Measurements from ENCODE around the gene MED16.
"Not testable (repeated sequence)": the region's sequence is repeated elsewhere in the genome, so short reads cannot be mapped to it uniquely, and the experiment has no call there.

The MED16 gene

GRCh38 chr19:888581-889385, 4.2 kb downstream of the MED16 start:
- no peak for DNase-seq

- DNase-seq = no peak
These were observed 5.4 kb downstream of the MED16 start for GRCh38 chr19:887599-887998.

- no peak for DNase-seq
These were observed 5.9 kb downstream of the MED16 start for GRCh38 chr19:887072-887471.

- DNase-seq = no peak
These were observed 7.3 kb downstream of the MED16 start for GRCh38 chr19:885536-886224.

- DNase-seq = no peak
These were observed 8.4 kb downstream of the MED16 start for GRCh38 chr19:884420-885211.

GRCh38 chr19:883661-884211, 9.3 kb downstream of the MED16 start:
- DNase-seq = no peak

GRCh38 chr19:882871-883497, 10.0 kb downstream of the MED16 start:
- no peak for DNase-seq

GRCh38 chr19:881385-882071, 11.5 kb downstream of the MED16 start:
- DNase-seq = no peak

GRCh38 chr19:879711-880438, 13.1 kb downstream of the MED16 start:
- no peak for DNase-seq

- DNase-seq = not testable (repeated sequence)
These were observed 14.0 kb downstream of the MED16 start for GRCh38 chr19:878751-879561.

- DNase-seq = not testable (repeated sequence)
These were observed 14.9 kb downstream of the MED16 start for GRCh38 chr19:877992-878660.

GRCh38 chr19:876780-877314, 16.1 kb downstream of the MED16 start:
- no peak for DNase-seq

- DNase-seq = no peak
These were observed 16.9 kb downstream of the MED16 start for GRCh38 chr19:876089-876488.

GRCh38 chr19:875265-875879, 17.6 kb downstream of the MED16 start:
- DNase-seq = no peak

GRCh38 chr19:873561-874041, 19.4 kb downstream of the MED16 start:
- no peak for DNase-seq

- no peak for DNase-seq
These were observed 19.9 kb downstream of the MED16 start for GRCh38 chr19:873084-873483.

GRCh38 chr19:872266-872951, 20.6 kb downstream of the MED16 start:
- DNase-seq = peak in 1 of 2 experiments; percentile 31
